Hepatocyte (in vitro differentiated cells): ENCODE measurements around the gene EIF3D. TPM values are rescaled to one million over a fixed set of nuclear protein-coding genes. Genes with fewer than 3 reads are reported as not detected.
"Not testable (repeated sequence)": the region's sequence is repeated elsewhere in the genome, so short reads cannot be mapped to it uniquely, and the experiment has no call there.

Experiments
- DNase-seq: peaks from one replicate; pipeline ENCODE4 v3.0.0-alpha.2; 2016; ENCODE audit warnings: low spot score
- H2AFZ ChIP-seq: fragments of 200-600 bp; sonication (generic); 2 replicates; pipeline ENCODE4 v1.6.0; 2016; ENCODE audit warnings: antibody characterized with exemption, mild to moderate bottlenecking
- H3K27ac ChIP-seq: fragments of 200-600 bp; sonication (generic); 2 replicates; pipeline ENCODE4 v1.5.1; 2016; ENCODE audit warnings: mild to moderate bottlenecking
- H3K27me3 ChIP-seq: fragments of 200-600 bp; sonication (generic); 2 replicates; pipeline ENCODE4 v1.6.1; 2016
- H3K36me3 ChIP-seq: fragments of 200-600 bp; sonication (generic); replicated peaks from 2 replicates; pipeline ENCODE4 v1.5.1; 2016; ENCODE audit warnings: low read depth; ENCODE audit not compliant: insufficient read depth
- H3K4me1 ChIP-seq: fragments of 200-600 bp; sonication (generic); 2 replicates; pipeline ENCODE4 v1.5.1; 2016; ENCODE audit warnings: mild to moderate bottlenecking, moderate library complexity; ENCODE audit not compliant: insufficient read depth
- H3K4me2 ChIP-seq: fragments of 200-600 bp; sonication (generic); 2 replicates; pipeline ENCODE4 v1.6.0; 2016
- H3K4me3 ChIP-seq: fragments of 200-600 bp; sonication (generic); 2 replicates; pipeline ENCODE4 v1.5.1; 2016; ENCODE audit warnings: mild to moderate bottlenecking
- H3K79me2 ChIP-seq: fragments of 200-600 bp; sonication (generic); 2 replicates; pipeline ENCODE4 v1.6.0; 2017; ENCODE audit warnings: mild to moderate bottlenecking
- H3K9me2 ChIP-seq: fragments of 200-600 bp; sonication (generic); replicated peaks from 2 replicates; pipeline ENCODE4 v1.6.0; 2017; ENCODE audit warnings: mild to moderate bottlenecking; ENCODE audit not compliant: insufficient read depth
- H3K9me3 ChIP-seq: fragments of 200-600 bp; sonication (generic); 2 replicates; pipeline ENCODE4 v1.5.1; 2016; ENCODE audit warnings: low read depth, mild to moderate bottlenecking
- H4K20me1 ChIP-seq: fragments of 200-600 bp; sonication (generic); 2 replicates; pipeline ENCODE4 v1.6.0; 2016; ENCODE audit warnings: mild to moderate bottlenecking; ENCODE audit not compliant: insufficient read depth, poor library complexity, severe bottlenecking
- EZH2 ChIP-seq: fragments of 200-600 bp; sonication (generic); IDR thresholded peaks from 2 replicates; pipeline ENCODE4 v1.6.1; 2016; ENCODE audit warnings: antibody characterized with exemption, mild to moderate bottlenecking, borderline replicate concordance
- EZH2phosphoT487 ChIP-seq: fragments of 200-600 bp; sonication (generic); IDR thresholded peaks from one replicate; pipeline ENCODE4 v1.6.1; 2018; ENCODE audit warnings: antibody characterized with exemption, mild to moderate bottlenecking, low read depth, moderate library complexity; ENCODE audit not compliant: unreplicated experiment, severe bottlenecking
- WGBS: methylation state at CpG from one replicate; pipeline ENCODE4 v1.1.6; 2016; ENCODE audit warnings: low lambda C conversion rate; ENCODE audit errors: missing lambda C conversion rate; 5-methylcytosine and 5-hydroxymethylcytosine counted together
- polyA plus RNA-seq: library from polyadenylated mRNA; unstranded; fragments of >200 nt; fragmentation: Nextera tagmentation; extraction: Ambion mirVana; gene quantifications from 2 replicates; pipeline ENCODE4 v1.2.1, GENCODE V29; 2016
- total RNA-seq: library from RNA; depleted of rRNA; stranded (reverse); fragments of >200 nt; gene quantifications from 2 replicates; pipeline ENCODE4 v1.2.3, GENCODE V29; 2014
- TF ChIP-seq, protein P1 (sequence below): fragments of 200-600 bp; sonication (generic); IDR thresholded peaks from 2 replicates; pipeline ENCODE4 v1.5.1; 2016; ENCODE audit warnings: antibody characterized with exemption, mild to moderate bottlenecking; ENCODE audit not compliant: poor library complexity

Gene EIF3D
- total and polyA plus RNA-seq, 2 experiments from 2014 or later: 70.4 to 171 TPM

DNA sequence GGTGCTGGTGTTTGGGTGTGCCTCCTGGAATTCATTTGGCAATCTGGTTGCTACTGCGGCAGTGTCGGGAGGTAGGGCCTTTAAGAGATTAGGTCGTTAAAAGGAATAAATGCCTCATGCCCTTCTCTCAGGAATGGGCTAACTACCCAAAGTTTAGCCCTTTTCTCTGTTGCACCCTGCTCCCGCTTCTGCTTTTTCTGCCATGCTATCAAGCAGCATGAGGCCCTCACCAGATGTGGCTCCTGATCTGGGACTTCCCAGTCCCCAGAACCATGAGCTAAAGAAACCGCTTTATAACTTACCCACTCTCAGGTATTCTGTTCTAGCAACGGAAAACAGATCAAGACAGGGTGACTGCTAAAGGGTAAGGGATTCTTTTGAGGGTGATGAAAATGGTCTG lies 6.3 kb downstream of the EIF3D start:
- H3K4me2 ChIP-seq: no peak overlapping the region
- TF ChIP-seq EZH2 (no peak), EZH2phosphoT487 (no peak)
- TF ChIP-seq, protein P1, sequence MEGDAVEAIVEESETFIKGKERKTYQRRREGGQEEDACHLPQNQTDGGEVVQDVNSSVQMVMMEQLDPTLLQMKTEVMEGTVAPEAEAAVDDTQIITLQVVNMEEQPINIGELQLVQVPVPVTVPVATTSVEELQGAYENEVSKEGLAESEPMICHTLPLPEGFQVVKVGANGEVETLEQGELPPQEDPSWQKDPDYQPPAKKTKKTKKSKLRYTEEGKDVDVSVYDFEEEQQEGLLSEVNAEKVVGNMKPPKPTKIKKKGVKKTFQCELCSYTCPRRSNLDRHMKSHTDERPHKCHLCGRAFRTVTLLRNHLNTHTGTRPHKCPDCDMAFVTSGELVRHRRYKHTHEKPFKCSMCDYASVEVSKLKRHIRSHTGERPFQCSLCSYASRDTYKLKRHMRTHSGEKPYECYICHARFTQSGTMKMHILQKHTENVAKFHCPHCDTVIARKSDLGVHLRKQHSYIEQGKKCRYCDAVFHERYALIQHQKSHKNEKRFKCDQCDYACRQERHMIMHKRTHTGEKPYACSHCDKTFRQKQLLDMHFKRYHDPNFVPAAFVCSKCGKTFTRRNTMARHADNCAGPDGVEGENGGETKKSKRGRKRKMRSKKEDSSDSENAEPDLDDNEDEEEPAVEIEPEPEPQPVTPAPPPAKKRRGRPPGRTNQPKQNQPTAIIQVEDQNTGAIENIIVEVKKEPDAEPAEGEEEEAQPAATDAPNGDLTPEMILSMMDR: no peak
- no peak overlapping the region for H2AFZ ChIP-seq
- H4K20me1 ChIP-seq: peaks cover 6% of the 10 kb centered on the region
- H3K9me3 ChIP-seq: no peaks in the 10 kb centered on the region
- no peaks in the 10 kb centered on the region for H3K27me3 ChIP-seq
- no peak overlapping the region for H3K27ac ChIP-seq
- 95% methylated on average over 6 of the region's 6 CpGs for WGBS
- peaks cover 2% of the 10 kb centered on the region for H3K4me1 ChIP-seq
- DNase-seq: no peak
- peaks cover 16% of the 10 kb centered on the region for H3K79me2 ChIP-seq
- no peak overlapping the region for H3K4me3 ChIP-seq
- H3K36me3 ChIP-seq: peaks cover 9% of the 10 kb centered on the region
- H3K9me2 ChIP-seq: no peaks in the 10 kb centered on the region

DNA sequence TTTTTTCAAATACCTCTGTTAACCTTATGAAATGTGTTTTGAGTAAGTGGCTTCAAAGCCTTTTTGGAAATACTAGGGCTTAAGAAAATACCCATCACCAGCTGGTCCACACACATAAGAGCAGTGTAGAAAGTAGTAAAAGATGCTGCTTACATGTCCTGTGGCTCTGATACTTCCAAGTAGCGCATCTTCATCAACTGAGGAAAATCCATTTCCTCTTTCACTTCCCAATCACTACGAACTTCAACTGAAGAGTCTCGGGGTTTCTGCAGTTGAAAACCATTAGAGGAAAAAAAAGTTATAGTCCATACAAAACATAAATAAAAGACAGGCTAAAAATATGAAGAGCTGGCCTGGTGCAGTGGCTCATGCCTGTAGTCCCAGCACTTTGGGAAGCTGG lies 8.5 kb downstream of the EIF3D start:
- H3K27me3 ChIP-seq: no peaks in the 10 kb centered on the region
- H3K4me3 ChIP-seq: no peak overlapping the region
- no peaks in the 10 kb centered on the region for H3K9me2 ChIP-seq
- peaks cover 9% of the 10 kb centered on the region for H3K36me3 ChIP-seq
- no peaks in the 10 kb centered on the region for H3K79me2 ChIP-seq
- DNase-seq: no peak
- no peaks in the 10 kb centered on the region for H3K9me3 ChIP-seq
- H3K4me2 ChIP-seq: no peak overlapping the region
- H3K27ac ChIP-seq: no peak overlapping the region
- H4K20me1 ChIP-seq: no peaks in the 10 kb centered on the region
- H3K4me1 ChIP-seq: no peaks in the 10 kb centered on the region
- TF ChIP-seq EZH2phosphoT487 (no peak), EZH2 (no peak)
- TF ChIP-seq, protein P1: no peak
- no peak overlapping the region for H2AFZ ChIP-seq
- WGBS: 98% methylated on average over 3 of the region's 3 CpGs

DNA sequence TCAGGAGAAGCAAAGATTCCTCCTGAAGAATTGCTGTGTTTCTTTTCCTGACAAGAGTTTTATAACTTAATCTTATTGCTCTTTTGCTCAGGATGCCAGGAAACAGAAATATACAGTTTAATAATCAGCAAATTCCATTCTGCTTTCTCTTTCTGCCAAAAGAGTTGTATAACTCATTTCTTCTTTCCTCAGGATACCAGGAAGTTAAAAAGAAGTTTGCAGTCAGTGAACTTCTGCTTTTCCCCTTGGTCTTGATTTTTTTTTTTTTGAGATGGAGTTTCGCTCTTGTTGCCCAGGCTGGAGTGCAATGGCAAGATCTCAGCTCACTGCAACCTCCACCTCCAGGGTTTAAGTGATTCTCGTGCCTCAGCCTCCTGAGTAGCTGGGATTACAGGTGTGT lies 9.1 kb downstream of the EIF3D start:
- not testable (repeated sequence) for H3K36me3 ChIP-seq

DNA sequence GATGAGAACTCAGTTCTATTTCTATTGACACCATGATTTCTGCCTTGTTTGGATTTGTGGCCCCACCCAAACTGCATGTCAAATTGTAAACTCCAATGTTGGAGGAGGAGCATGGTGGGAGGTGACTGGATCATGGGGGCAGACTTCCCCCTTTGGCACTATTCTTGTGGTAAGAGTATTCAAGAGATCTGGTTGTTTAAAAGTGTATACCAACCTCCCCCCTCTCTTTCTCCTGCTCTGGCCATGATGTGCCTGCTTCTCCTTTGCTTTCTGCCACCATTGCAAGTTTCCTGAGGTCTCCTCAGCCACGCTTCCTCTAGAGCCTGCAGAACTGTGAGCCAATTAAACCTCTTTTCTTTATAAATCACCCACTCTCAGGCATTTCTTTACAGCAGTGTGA lies 14.2 kb downstream of the EIF3D start:
- Histone ChIP-seq H3K9me3 (no peaks in the 10 kb centered on the region), H3K27ac (no peak overlapping the region), H3K79me2 (no peaks in the 10 kb centered on the region), H3K4me3 (no peak overlapping the region), H4K20me1 (no peaks in the 10 kb centered on the region), H3K4me1 (no peaks in the 10 kb centered on the region), H3K9me2 (no peaks in the 10 kb centered on the region), H3K36me3 (peaks cover 4% of the 10 kb centered on the region), H2AFZ (no peak overlapping the region), H3K4me2 (no peak overlapping the region), H3K27me3 (no peaks in the 10 kb centered on the region)
- 89% methylated on average over 1 of the region's 1 CpG for WGBS
- TF ChIP-seq EZH2 (no peak), EZH2phosphoT487 (no peak)
- TF ChIP-seq, protein P1: no peak
- DNase-seq: no peak

More for the DNA sequence above, 9.1 kb downstream of the EIF3D start:
- H2AFZ ChIP-seq, H3K4me1 ChIP-seq, H3K27ac ChIP-seq, H3K79me2 ChIP-seq, H4K20me1 ChIP-seq, H3K27me3 ChIP-seq, H3K9me3 ChIP-seq, H3K4me3 ChIP-seq, DNase-seq, H3K9me2 ChIP-seq, H3K4me2 ChIP-seq: not testable (repeated sequence)
- 89% methylated on average over 2 of the region's 2 CpGs for WGBS
